T-helper 1 cell (primary cell): ENCODE measurements around the gene CYGB.
A peak's percentile ranks its signal among the peaks of the same experiment; 100 is the strongest.
"Not testable (repeated sequence)": the region's sequence is repeated elsewhere in the genome, so short reads cannot be mapped to it uniquely, and the experiment has no call there.

Source experiments
- DNase-seq, 5 donors: peaks; one replicate each; pipeline ENCODE4 v3.0.0-alpha.2; 2012 to 2020

CYGB gene

GRCh38 chr17:76523084-76524037 is 14.1 kb downstream of the CYGB start:
- DNase-seq, result peak; percentile 65 to 76 (median 73)

- not testable (repeated sequence) for DNase-seq
These were observed 15.8 kb downstream of the CYGB start for GRCh38 chr17:76521683-76522082.

GRCh38 chr17:76521262-76521661 is 16.2 kb downstream of the CYGB start:
- no peak for DNase-seq

GRCh38 chr17:76519048-76519966 is 18.2 kb downstream of the CYGB start:
- no peak for DNase-seq

- DNase-seq, result no peak
These were observed 19.9 kb downstream of the CYGB start for GRCh38 chr17:76517638-76518038.

GRCh38 chr17:76515274-76515949 is 22.1 kb downstream of the CYGB start:
- DNase-seq, result peak; percentile 66 to 95 (median 76)

GRCh38 chr17:76514355-76514754 is 23.2 kb downstream of the CYGB start:
- DNase-seq, result not testable (repeated sequence)

GRCh38 chr17:76513306-76513692 is 24.2 kb downstream of the CYGB start:
- DNase-seq, result no peak

GRCh38 chr17:76512366-76513305 is 24.9 kb downstream of the CYGB start:
- no peak for DNase-seq

- DNase-seq, result peak in 1 of 5 donors; percentile 49
These were observed 25.7 kb downstream of the CYGB start for GRCh38 chr17:76511668-76512365.

GRCh38 chr17:76510831-76511244 is 26.7 kb downstream of the CYGB start:
- DNase-seq, result no peak

- DNase-seq, result not testable (repeated sequence)
These were observed 28.9 kb downstream of the CYGB start for GRCh38 chr17:76508472-76509063.

- peak; percentile 68 to 82 (median 77) for DNase-seq
These were observed 30.8 kb downstream of the CYGB start for GRCh38 chr17:76506408-76507345.

GRCh38 chr17:76504117-76504516 is 33.4 kb downstream of the CYGB start:
- DNase-seq, result no peak

GRCh38 chr17:76502341-76503211 is 34.9 kb downstream of the CYGB start:
- DNase-seq, result no peak

GRCh38 chr17:76501827-76502307 is 35.6 kb downstream of the CYGB start:
- no peak for DNase-seq

- DNase-seq, result peak; percentile 90 to 95 (median 92)
These were observed 36.3 kb downstream of the CYGB start, which contains the start of gene RHBDF2 for GRCh38 chr17:76501018-76501826. TSS of gene RHBDF2 (minus strand) at chr17:76501423. CDS start at chr17:76481524, 19,899 bp downstream.
